HuH-7 (cell line): ENCODE data around the gene TAF3.
A peak's percentile ranks its signal among the peaks of the same experiment; 100 is the strongest.
"Not testable (repeated sequence)": the region's sequence is repeated elsewhere in the genome, so short reads cannot be mapped to it uniquely, and the experiment has no call there.

Experiments used
- DNase-seq: peaks from one replicate; pipeline ENCODE4 v3.0.0; 2011; ENCODE audit warnings: low spot score

Gene TAF3, protein sequence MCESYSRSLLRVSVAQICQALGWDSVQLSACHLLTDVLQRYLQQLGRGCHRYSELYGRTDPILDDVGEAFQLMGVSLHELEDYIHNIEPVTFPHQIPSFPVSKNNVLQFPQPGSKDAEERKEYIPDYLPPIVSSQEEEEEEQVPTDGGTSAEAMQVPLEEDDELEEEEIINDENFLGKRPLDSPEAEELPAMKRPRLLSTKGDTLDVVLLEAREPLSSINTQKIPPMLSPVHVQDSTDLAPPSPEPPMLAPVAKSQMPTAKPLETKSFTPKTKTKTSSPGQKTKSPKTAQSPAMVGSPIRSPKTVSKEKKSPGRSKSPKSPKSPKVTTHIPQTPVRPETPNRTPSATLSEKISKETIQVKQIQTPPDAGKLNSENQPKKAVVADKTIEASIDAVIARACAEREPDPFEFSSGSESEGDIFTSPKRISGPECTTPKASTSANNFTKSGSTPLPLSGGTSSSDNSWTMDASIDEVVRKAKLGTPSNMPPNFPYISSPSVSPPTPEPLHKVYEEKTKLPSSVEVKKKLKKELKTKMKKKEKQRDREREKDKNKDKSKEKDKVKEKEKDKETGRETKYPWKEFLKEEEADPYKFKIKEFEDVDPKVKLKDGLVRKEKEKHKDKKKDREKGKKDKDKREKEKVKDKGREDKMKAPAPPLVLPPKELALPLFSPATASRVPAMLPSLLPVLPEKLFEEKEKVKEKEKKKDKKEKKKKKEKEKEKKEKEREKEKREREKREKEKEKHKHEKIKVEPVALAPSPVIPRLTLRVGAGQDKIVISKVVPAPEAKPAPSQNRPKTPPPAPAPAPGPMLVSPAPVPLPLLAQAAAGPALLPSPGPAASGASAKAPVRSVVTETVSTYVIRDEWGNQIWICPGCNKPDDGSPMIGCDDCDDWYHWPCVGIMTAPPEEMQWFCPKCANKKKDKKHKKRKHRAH

DNA sequence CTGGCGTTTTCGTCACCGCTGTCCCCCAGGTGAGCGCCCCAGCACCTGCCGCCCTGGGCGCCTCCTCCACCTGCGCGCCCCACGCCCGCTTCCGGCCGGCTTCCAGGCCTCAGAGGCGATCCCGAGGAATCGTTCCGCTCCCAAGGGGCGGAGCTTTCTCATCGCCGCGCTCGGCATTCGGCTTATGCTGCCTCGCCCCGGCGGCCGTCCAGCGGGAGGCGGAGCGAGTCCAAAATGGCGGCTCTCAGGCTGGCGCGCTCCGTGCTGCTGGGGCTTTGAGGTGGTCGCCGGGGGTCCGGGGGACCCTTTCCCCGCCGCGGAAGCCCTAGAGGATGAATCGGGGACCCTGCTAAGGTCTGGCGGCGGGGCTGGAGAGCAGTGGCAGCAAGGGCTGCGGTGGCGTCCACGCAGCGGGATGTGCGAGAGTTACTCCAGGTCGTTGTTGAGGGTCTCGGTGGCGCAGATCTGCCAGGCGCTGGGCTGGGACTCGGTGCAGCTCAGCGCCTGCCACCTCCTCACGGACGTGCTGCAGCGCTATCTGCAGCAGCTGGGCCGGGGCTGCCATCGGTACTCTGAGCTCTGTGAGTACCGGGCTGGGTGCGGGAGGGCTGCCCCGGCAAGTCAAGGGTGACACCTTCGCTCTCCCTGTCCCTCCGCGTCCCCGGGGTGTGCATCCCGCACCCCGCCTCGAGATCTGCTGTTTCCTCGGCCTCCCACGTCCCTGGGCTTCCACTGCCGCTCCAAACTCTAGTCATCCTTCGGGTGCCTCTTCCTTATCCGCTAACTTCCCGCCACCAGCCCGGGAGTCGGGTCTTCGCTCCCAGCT is at the start of gene TAF3:
Gene TAF3 (plus strand): TSS at position 211 of the 826 bp plus-strand sequence. CDS start 205 bp downstream, at position 416.
- peak; percentile 78 for DNase-seq

DNA sequence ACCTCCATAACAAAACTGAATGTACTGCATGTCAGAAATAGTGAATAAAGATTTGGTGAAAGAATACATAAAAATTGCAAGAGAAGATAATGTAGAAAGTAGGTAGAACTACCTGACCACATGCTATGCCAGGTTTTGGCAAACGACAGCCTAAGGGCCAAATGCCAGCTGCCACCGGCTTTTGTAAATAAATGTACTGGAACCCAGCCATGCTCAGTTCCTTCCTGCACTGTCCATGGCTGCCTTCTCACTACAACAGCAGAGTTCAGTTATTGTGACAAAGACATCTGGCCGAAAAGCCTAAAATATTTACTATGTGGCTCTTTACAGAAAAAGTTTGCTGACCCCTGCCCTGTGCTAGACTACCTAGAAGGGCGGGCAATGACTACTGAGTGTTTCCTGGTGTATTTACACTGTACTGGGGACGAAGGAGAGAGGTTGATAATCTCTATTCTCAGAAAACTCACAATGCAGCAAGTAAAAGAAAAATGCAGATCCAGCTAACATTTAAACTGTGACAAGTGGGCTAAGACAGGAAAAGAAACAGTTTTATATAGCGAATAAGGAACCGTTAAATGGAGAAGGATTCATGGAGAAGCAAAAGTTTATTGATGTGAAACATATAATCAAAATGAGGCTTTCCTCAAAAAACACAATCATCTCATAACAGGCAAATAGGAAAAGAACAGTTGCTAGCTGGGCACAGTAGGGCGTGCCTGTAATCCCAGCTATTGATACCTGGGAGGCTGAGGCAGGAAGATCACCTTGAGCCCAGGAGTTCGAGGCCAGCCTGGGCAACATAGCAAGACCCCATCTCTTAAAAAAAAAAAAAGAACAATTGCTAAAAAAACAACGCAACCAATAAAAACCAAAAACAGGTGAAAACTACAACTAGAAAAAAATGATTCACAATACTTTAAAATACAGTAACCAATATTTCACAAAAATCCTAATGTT is 44.2 kb upstream of the TAF3 start:
- no peak for DNase-seq

DNA sequence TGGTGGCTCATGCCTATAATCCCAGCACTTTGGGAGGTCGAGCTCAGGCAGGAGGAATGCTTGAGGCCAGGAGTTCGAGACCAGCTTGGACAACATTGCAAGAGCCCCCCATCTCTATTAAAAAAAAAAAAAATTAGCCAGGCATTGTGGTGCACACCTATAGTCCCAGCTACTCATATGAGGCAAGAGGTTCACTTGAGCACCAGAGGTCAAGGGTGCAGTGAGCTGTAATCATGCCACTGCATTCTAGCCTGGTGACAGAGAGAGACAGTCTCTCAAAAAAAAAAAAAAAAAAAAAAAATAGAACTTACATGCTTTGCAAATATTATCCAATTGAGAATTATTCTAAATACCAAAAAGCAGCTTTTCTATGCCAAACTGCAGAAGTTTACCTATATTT is 41.5 kb upstream of the TAF3 start:
- DNase-seq, result no peak

DNA sequence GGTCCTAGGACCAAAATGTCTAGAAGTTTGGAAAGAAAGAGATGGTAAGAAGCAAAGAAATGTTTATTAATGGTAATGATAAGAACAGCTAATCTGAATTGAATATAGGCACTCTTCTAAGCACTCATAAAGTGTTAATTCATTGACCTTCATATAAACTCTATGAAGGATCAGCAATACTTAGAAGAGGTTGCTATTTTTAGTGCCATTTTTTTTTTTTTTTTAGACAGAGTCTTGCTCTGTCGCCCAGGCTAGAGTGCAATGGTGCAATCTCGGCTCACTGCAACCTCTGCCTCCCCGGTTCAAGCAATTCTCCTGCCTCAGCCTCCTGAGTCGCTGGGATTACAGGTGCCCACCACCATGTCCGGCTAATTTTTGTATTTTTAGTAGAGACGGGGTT is 36.1 kb upstream of the TAF3 start:
- DNase-seq, result not testable (repeated sequence)

DNA sequence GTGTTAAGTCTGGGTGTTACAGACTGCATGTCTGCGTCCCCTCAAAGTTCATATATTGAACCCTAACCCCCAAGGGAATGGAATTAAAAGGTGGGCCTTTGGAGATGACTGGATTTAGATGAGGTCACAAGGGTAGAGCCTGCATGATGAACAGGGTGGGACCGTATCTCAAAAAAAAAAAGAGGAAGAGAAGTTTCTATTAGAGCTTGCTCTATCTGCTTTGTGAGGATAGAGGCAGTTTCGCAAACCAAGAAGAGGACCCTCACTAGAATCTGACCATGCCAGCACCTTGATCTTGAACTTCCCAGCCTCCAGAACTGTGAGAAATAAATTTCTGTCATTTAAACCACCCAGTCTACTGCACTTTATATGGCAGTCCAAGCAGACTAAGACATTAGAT is 31.9 kb upstream of the TAF3 start:
- DNase-seq, result no peak

DNA sequence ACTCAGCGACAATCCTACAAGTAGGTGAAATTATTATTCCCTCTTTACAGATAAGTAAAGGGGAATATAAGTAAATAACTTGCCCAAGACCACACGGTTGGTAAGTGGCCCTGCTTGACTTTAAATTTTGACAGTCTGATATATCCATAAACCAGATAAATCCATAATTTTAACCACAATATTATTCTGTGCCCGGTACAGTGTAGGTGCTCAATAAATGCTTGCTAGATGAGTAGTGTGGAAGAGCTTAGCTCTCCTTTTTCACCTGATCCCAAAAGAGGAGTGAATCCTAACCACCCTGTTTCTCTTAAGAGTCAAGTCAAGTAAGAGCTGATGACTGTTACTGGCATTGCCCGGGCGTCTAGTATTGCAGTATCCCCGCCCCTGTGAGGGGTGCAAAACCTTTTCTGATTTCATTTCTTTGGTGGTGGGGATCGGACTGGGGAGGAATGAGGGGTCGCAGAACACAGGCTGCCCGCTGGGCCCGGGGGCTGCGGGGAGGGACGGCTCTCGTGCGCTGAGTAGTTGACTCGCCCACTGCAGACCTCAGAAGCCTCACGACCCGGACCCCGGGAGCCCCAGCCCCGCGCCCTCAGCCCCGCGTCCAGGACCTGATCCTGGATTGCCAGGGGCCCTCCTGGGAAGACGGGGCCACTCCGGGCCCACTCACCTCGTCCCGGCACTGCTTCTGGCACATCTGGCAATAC is 31.0 kb upstream of the TAF3 start:
- peak; percentile 20 for DNase-seq

DNA sequence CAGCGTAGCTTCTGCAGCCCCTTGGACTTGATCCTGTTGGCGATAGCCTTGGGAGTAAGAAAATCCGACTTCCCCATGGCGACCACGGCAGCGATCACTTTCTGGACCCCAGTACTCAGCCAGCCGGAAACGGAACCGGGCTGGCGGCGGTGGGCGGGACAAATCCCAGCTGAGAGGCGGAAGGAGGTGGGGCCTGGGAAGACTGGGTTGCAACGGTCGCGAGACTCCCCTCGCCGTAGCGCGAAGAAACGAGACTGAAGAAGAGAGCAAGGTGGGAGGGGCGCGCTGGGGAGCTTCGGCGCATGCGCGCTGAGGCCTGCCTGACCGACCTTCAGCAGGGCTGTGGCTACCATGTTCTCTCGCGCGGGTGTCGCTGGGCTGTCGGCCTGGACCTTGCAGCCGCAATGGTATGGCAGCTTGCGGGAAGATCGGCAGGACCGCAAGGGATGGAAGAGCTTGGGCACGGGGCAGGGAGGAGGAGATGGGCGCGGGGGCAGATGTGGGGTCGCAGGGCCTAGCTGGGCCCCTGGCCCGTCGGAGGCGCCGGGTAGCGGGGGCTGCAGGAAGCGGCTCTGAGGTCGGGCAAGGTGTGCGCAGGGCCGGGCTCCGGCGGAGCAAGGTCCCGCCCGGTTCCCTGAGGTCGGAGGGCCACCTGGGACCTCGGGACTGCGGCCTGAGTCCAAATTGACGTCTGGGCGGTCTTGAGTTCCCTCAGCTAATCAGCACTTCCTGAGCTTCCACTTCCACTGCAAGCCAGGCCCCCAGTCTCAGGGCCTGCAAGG is 30.3 kb upstream of the TAF3 start, which contains the start of the genes ATP5F1C and KIN:
Gene ATP5F1C (plus strand): TSS at position 321 of the 782 bp plus-strand sequence. CDS start 31 bp downstream, at position 352.
Gene KIN (minus strand): TSS at position 137 of the 782 bp plus-strand sequence. CDS start 60 bp downstream, at position 77.
- peak; percentile 96 for DNase-seq

DNA sequence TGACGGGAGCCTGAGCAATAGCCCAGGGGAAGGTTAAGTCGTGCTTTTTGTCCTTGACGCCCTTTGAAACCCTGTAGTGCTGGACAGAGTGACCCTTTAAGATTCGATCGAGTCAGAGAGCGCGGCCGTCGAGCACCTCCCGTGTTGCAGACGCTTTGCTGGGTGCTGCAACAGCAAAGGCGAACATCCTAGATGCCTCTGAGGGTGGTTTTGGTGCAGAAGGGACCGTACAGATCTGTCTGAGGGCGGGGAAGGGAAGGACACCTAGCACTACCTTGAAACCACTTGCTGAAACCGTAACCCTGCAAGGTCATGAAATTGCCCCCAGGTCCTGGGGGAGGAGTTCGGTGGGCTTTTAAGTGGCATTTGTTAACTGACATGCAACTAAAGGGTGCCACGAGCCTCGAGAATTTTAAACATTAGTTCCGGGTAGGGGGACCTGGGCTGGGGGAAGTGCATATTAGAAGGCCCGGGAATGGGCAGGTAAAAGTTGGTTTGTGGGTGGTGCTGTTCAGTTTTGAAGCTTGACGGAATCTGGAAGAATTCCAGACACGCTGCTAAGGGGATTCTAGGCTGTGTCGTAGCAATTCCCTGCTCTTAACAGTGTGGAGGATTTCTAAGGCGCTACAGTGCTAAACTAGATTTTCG is 29.5 kb upstream of the TAF3 start:
- peak; percentile 35 for DNase-seq

DNA sequence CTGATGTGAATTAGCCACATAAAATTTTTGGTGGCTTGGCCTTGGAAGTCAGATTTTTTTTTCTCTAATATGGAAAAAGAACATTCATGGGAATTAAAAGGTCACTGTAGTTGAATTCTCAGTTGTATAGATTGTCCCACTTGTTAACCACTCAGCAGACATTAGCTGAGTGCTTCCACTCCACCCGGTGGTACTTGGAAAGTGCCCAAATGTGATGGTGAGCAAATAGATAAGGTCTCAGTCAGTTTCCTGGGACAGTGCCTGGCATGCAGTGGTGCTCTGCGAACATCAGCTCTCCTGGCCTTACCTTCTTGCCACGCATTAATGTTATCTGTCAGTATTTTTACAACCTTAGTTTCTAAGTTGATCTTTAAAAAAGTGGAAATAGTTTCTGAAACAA is 28.9 kb upstream of the TAF3 start:
- DNase-seq, result peak; percentile 25

DNA sequence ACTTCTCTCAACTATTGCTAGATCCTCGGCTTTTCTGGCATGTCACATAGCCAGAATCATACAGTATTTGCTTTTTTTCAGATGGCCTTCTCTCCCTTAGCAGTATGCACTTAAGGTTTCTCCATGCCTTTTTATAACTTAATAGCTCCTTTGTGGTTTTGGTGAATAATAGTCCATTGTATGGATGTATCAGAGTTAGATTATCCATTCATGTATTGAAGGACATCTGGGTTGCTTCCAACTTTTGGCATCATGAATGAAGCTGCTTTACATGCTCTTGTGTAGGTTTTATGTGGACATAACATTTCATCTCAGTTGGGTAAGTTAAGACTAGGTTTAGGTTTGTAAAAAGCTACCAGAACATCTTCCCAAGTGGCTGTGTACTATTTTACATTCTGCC is 25.8 kb upstream of the TAF3 start:
- DNase-seq, result no peak

DNA sequence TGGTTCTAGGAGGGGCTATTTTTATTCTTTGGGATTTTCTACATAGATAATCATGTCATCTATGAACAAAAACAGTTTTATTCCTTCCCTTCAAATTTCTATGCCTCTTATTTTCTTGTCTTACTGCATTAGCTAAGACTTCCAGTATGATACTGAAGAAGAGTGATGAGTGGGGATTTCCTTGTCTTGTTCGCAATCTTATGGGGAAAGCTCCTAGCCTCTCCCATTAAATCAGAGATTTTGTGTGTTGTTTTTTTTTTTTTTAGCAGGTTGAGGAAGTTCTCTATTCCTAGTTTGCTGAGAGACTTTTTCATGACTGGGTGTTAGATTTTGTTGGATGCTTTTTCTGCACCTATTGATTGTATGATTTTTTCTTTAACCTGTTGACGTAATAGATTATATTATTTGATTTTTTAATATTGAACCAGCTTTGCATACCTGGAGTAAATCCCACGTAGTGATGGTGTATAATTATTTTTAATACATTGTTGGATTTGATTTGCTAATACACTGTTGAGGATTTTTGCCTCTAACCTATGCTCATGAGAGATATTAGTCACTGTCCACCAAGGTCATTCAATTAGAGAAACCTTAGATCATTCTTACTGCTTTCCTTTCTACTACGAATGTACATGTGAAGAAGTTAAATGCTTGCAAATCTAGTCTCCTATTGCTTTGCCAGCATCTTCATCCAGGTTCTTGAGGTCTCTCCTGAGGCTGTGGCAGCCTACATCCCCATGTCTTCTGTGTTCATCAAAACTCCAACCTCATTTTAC is 23.9 kb upstream of the TAF3 start:
- no peak for DNase-seq

DNA sequence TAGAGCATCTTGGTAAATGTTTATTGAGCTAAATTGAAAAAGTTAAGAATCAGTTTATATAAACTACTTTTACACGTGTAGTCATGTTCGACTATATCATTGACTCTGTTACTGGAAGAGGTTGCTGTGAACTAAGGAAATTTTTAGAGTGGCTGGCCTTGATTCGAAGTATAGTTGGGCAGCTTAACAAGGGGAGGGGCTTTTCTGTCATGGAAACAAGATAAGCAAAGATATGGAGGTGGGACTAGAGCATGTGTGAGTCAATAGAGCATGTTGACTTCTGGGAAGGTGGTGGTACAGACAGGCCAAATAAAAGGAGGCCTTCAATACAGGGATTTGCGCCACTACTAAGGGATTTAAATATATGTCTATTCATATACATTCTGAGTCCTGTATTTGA is 22.7 kb upstream of the TAF3 start:
- peak; percentile 73 for DNase-seq

DNA sequence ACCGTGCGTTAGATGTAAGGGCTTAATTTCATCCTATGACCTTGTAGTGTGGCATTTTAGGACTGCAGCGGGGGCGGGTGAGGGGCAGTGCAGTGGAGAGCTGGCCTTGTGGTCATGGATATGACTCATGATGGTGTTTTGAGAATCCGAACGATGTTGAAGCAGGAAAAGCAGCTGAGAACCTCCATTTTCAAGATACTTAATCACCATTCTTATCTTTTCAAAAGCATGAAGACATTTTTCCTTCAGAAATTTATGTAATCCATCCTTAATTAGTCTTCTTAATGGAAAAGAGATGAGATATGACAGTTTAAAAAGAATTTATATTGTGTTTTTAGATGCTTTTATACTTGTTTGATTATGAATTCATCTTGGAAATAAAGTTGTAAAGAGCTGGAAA is 20.7 kb upstream of the TAF3 start:
- DNase-seq, result no peak

DNA sequence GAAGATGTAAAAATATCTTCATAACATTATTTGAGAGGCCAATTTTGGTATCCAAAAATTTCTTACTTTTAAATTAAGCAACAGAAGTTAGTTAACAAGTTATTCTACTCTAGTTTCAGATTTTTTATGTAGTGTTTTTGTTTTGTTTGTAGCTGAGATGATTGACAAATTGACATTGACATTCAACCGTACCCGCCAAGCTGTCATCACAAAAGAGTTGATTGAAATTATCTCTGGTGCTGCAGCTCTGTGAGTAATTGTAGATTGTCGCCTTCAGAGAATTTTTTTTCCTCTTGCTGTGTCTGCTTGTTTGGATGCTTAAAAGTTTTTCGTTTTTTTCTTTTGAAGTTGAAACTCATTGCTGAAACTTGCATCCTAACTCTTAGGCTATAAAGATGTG is 15.7 kb upstream of the TAF3 start:
- no peak for DNase-seq

DNA sequence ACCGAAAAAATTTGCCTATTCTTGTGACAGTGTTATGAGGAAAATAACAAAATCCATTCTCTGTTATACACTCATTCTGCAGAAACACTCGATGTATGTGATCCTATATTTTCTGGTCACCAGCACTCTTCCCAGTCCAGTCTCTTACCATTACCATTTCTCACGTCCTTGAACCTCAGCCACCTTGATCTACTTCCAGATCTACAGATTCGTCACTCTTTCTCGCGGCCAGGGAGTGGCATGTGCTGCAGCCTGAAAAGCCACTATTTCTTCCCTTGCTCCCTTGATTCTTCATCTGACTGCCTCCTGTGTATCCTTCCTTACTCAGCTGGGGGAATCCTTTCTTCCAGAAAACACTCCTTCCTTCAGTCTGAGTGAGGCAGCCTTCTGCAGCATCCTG is 14.1 kb upstream of the TAF3 start:
- no peak for DNase-seq

DNA sequence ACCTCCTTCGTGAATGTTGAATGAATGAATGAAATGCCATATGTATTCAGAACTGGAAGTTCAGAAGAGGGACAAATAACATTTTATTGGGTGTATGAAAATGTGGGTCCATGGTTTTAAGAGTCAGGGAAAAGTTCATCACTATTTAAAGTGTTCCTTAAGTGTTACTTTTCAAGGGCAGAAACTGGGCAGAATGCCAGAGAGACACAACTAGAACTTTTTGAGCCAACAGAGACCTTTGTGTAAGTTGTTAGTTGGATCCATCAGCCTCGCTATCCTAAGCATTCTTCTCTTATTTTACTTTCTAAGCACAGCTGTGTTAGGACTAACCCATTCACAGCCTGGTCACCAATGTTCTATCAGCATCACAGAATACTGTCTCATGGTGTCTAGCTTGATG is 13.6 kb upstream of the TAF3 start:
- no peak for DNase-seq

DNA sequence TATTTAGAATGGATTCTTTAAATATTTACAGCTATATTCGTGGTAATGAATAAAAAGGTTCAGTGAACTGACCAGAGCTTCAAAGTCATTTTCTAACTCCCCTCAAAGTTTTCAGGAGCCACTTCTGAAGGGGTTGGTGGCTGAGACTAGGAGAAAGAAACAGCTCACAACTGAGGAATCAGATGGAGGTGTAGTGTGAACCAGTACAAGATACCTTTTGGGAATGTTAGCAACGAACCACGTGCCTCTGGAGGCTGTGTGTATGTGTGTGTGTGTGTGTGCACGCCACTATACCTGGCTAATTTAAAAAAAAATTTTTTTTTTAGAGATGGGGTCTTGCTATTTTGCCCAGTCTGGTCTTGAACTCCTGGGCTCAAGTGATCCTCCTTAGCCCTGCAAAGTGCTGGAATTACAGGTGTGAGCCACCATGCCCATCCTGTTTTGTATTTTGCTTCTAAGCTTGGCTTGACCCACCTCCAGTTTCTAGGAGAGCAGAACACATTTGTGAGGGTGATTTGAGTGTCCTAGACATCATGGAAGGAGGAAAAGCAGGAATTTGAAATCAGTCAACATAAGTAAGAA is 9.5 kb upstream of the TAF3 start:
- DNase-seq, result no peak

DNA sequence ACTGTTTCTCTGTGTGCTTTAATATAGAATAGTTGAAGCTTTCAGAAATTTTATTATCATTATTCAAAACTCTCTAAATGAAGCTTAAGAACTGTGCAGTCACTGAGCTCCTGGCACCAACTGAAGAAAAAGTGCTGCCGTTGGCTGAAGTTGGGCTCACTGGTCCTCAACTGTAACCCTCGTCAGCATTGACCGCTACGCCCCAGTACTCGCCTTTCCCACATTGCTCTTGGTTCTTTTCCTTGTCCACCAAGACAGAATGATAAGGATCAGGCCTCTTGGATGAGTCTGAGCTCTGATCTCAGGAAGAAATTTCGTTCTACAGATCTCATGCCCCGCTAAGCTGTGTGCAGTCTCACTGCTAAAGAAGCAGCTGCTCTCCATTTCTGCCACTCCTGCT is 7.9 kb upstream of the TAF3 start:
- no peak for DNase-seq
